Natural killer cell (primary cell): ENCODE data around the gene DSCAML1. TPM values are rescaled to one million over a fixed set of nuclear protein-coding genes. Genes with fewer than 3 reads are reported as not detected.

Experiments used
- ATAC-seq, 3 donors: fragments of 150-1000 bp in 2 of 3; fragments of 200-7000 bp in 1 of 3; cut with Tn5 transposase; 1 replicate in 1 of 3; 2 replicates in 2 of 3; pipeline ENCODE4 v1.10.0; 2021; ENCODE audit warnings: mild to moderate bottlenecking in 2 of 3, moderate library complexity in 2 of 3
- DNase-seq, 2 donors: peaks; one replicate each; pipeline versions ENCODE4 v3.0.0 to v3.0.0-alpha.2; 2013 to 2021; ENCODE audit warnings: mixed read lengths in 1 of 2
- H3K27ac ChIP-seq: one replicate; pipeline ENCODE4 v1.5.1; 2013; ENCODE audit warnings: mild to moderate bottlenecking, low read length
- H3K27me3 ChIP-seq: one replicate; pipeline ENCODE4 v1.6.1; 2013; ENCODE audit warnings: low read length; ENCODE audit not compliant: control insufficient read depth, insufficient read depth
- H3K36me3 ChIP-seq: one replicate; pipeline ENCODE4 v1.6.1; 2013; ENCODE audit warnings: low read length; ENCODE audit not compliant: control insufficient read depth, insufficient read depth
- H3K4me1 ChIP-seq: one replicate; pipeline ENCODE4 v1.6.1; 2013; ENCODE audit warnings: low read length; ENCODE audit not compliant: control insufficient read depth, insufficient read depth
- H3K4me3 ChIP-seq: one replicate; pipeline ENCODE4 v1.5.1; 2013; ENCODE audit warnings: low read length
- H3K9me3 ChIP-seq: one replicate; pipeline ENCODE4 v1.6.1; 2013; ENCODE audit warnings: low read length; ENCODE audit not compliant: control insufficient read depth, insufficient read depth
- H3K27ac Mint-ChIP-seq, 2 donors: one replicate each; pipeline ENCODE4 v1.8.0; 2022; ENCODE audit warnings: mild to moderate bottlenecking in 2 of 2, mixed read lengths in 2 of 2, moderate library complexity in 1 of 2
- H3K27me3 Mint-ChIP-seq, 2 donors: one replicate each; pipeline ENCODE4 v1.8.0; 2022; ENCODE audit warnings: low read depth in 2 of 2, mixed read lengths in 2 of 2
- H3K36me3 Mint-ChIP-seq: one replicate; pipeline ENCODE4 v1.8.0; 2022; ENCODE audit warnings: mixed read lengths
- H3K4me1 Mint-ChIP-seq, 2 donors: one replicate each; pipeline ENCODE4 v1.8.0; 2022; ENCODE audit warnings: mixed read lengths in 2 of 2
- H3K4me3 Mint-ChIP-seq: one replicate; pipeline ENCODE4 v1.8.0; 2022; ENCODE audit warnings: mild to moderate bottlenecking, moderate library complexity, mixed read lengths
- H3K9me3 Mint-ChIP-seq, 2 donors: one replicate each; pipeline ENCODE4 v1.8.0; 2022; ENCODE audit warnings: mixed read lengths in 2 of 2
- CTCF ChIP-seq: fragments of 200-600 bp; IDR thresholded peaks from one replicate; pipeline ENCODE4 v1.8.0; 2022; ENCODE audit warnings: antibody characterized with exemption
- WGBS: methylation state at CpG from one replicate; pipeline ENCODE4 v1.1.7; 2013; ENCODE audit warnings: missing lambda C conversion rate; ENCODE audit not compliant: insufficient coverage; 5-methylcytosine and 5-hydroxymethylcytosine counted together
- intact Hi-C: fragments of 100-400 bp; cut with micrococcal nuclease; formaldehyde crosslinking; loops from one replicate; pipeline ENCODE4 v1.14.2; 2022
- total RNA-seq, 4 donors: library from RNA; stranded (reverse); fragments of 120-200 nt in 1 of 4; gene quantifications; one replicate each; pipeline versions ENCODE4 v1.2.3 to v1.2.4, GENCODE V29; 2013 to 2022

Gene DSCAML1
- total RNA-seq, 3 donors from 2014 or later (not counting 1 experiment from before 2014, with no cell fraction given) = 0.66 TPM; not detected in 2

DNA sequence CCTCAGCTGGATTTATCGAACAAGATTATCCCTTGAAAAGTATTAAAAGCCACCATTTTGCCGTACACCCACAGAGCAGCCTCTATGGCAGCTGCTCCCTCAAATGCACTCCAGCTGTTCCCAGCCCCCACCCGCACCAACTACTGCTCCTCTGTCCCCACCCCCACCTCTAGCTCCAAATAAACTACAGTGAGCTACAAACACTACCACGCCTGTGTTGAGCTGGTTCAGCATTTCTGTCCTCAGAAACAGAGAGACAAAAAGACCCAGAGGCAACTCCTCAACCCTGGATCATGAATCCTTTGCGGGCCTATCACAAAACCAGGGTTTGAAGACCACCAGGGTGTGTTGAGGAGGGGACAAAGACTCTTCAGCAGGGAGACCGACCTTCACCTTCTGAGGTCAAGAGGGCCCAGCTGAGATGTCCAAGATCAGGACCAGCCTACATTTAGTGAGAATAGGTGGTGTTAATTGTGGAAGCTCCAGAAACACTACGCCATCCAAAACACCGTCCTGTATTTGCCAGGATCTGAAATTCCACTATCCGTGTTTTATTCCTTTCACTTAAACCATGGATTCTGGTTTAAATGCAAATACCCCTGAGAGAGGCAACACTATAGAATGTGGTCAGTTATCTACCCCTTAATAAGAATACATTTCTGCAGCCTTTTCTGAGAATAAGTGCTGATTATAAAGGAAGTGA lies 195.9 kb downstream of the DSCAML1 start:
- H3K4me3 Mint-ChIP-seq = no peak overlapping the region
- Histone ChIP-seq H3K9me3 (no peaks in the 10 kb centered on the region), H3K36me3 (no peaks in the 10 kb centered on the region), H3K4me3 (no peak overlapping the region), H3K27me3 (no peaks in the 10 kb centered on the region), H3K4me1 (no peaks in the 10 kb centered on the region), H3K27ac (no peak overlapping the region)
- intact Hi-C loops = no loop called here
- peaks cover 0 to 2% of the 10 kb centered on the region in 2 donors for H3K9me3 Mint-ChIP-seq
- H3K27me3 Mint-ChIP-seq = peaks cover 10 to 15% of the 10 kb centered on the region in 2 donors
- DNase-seq (no peak), ATAC-seq (no peak)
- WGBS = 86% methylated on average over 9 of the region's 9 CpGs
- H3K36me3 Mint-ChIP-seq = no peaks in the 10 kb centered on the region
- no peak for TF ChIP-seq CTCF
- no peak overlapping the region for H3K27ac Mint-ChIP-seq
- no peaks in the 10 kb centered on the region for H3K4me1 Mint-ChIP-seq

DNA sequence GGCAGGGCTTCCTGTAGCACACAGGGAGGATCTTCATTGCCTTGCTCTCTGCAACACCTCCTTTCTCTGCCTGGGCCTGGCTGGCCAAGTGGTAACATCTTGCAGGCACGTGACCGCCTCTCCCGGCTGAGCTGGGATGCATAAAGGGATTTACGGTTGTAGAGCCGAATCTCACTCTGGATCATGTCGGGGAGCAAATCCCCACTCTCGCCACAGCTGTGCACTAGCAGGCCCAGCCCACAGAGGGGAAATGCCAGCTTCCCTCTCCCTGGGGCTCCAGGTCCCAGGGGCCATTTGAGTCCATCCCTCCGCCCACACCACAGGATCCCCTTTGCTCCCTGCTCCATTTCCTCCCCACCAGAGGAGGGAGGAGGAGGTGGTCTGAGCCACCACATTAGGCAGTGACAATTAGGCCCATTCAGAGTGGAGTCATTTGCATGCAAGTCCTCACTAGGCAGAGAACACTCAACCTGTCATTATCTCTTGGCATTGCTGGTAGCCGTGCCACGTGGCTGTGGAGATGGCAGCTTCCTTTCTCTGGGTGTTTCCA lies 196.7 kb downstream of the DSCAML1 start:
- DNase-seq (no peak), ATAC-seq (no peak)
- no peak overlapping the region for H3K4me3 Mint-ChIP-seq
- no peaks in the 10 kb centered on the region for H3K36me3 Mint-ChIP-seq
- TF ChIP-seq CTCF = no peak
- peaks cover 0 to 2% of the 10 kb centered on the region in 2 donors for H3K9me3 Mint-ChIP-seq
- Histone ChIP-seq H3K27ac (no peak overlapping the region), H3K27me3 (no peaks in the 10 kb centered on the region), H3K4me1 (no peaks in the 10 kb centered on the region), H3K9me3 (no peaks in the 10 kb centered on the region), H3K36me3 (no peaks in the 10 kb centered on the region), H3K4me3 (no peak overlapping the region)
- 55% methylated on average over 9 of the region's 10 CpGs for WGBS
- no peak overlapping the region for H3K27ac Mint-ChIP-seq
- intact Hi-C loops = no loop called here
- peaks cover 11 to 15% of the 10 kb centered on the region in 2 donors for H3K27me3 Mint-ChIP-seq
- no peaks in the 10 kb centered on the region for H3K4me1 Mint-ChIP-seq

DNA sequence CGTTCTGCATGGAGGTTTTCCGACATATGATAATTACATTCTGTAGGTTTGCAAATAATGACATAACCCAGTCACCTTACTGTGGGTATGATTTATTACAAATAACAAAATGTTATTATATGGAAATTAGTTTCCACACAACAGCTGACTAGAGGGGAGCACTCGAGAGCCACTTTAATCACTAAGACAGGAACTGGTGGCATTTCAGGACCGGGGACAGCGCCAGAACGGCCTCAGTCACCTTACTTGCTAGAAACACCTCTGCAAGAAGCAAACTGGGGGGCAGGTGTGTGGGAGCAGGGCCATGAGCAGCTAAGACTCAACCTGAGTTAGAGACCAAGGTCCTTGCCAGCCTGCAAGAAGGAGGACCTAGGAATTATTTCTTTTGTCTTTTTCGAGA lies 199.9 kb downstream of the DSCAML1 start:
- WGBS = 37% methylated on average over 4 of the region's 7 CpGs
- peaks cover 11 to 23% of the 10 kb centered on the region in 2 donors for H3K27me3 Mint-ChIP-seq
- Histone ChIP-seq H3K4me1 (no peaks in the 10 kb centered on the region), H3K36me3 (no peaks in the 10 kb centered on the region), H3K27ac (no peak overlapping the region), H3K4me3 (no peak overlapping the region), H3K9me3 (no peaks in the 10 kb centered on the region), H3K27me3 (no peaks in the 10 kb centered on the region)
- no peaks in the 10 kb centered on the region for H3K36me3 Mint-ChIP-seq
- peaks cover 0 to 2% of the 10 kb centered on the region in 2 donors for H3K9me3 Mint-ChIP-seq
- TF ChIP-seq CTCF = no peak
- no peak overlapping the region for H3K4me3 Mint-ChIP-seq
- DNase-seq (peak in 1 of 2 donors; percentile 45), ATAC-seq (no peak)
- intact Hi-C loops = no loop called here
- H3K4me1 Mint-ChIP-seq = no peaks in the 10 kb centered on the region
- no peak overlapping the region for H3K27ac Mint-ChIP-seq
